ENCODE data around the gene PPTC7. TPM values are rescaled to one million over a fixed set of nuclear protein-coding genes. Genes with fewer than 3 reads are reported as not detected.
"Not testable (repeated sequence)": the region's sequence is repeated elsewhere in the genome, so short reads cannot be mapped to it uniquely, and the experiment has no call there.

Gene PPTC7
- total RNA-seq, 1 donor from 2014 or later: 11.5 TPM

DNA sequence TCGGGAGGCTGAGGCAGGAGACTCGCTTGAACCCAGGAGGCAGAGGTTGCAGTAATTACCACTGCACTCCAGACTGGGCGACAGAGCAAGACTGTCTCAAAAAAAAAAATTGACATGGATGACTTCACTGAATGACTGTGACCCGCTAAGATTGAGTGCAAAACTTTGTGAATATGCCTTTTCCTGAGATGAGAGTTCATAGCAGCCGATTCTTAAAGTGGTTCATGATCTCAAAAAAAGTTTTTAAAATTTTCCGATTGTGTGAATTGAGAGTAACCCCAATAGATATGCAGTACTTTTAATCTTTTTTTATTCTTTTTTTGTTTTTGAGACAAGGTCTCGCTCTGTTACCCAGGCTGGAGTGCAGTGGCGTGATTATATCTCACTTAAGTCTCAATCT is 32.1 kb upstream of the PPTC7 start:
- H3K27me3 ChIP-seq (ENCODE audit: control insufficient read depth, insufficient read depth, low read length): no peaks in the 10 kb centered on the region
- no peak for DNase-seq (ENCODE audit: low read depth)
- no peak overlapping the region for H3K4me3 ChIP-seq (ENCODE audit: low read depth, low read length)
- TF ChIP-seq, protein P1, sequence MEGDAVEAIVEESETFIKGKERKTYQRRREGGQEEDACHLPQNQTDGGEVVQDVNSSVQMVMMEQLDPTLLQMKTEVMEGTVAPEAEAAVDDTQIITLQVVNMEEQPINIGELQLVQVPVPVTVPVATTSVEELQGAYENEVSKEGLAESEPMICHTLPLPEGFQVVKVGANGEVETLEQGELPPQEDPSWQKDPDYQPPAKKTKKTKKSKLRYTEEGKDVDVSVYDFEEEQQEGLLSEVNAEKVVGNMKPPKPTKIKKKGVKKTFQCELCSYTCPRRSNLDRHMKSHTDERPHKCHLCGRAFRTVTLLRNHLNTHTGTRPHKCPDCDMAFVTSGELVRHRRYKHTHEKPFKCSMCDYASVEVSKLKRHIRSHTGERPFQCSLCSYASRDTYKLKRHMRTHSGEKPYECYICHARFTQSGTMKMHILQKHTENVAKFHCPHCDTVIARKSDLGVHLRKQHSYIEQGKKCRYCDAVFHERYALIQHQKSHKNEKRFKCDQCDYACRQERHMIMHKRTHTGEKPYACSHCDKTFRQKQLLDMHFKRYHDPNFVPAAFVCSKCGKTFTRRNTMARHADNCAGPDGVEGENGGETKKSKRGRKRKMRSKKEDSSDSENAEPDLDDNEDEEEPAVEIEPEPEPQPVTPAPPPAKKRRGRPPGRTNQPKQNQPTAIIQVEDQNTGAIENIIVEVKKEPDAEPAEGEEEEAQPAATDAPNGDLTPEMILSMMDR (IDR thresholded peaks at IDR 0.05; ENCODE audit: insufficient read depth, low read length, poor library complexity, severe bottlenecking): no peak
- no peaks in the 10 kb centered on the region for H3K36me3 ChIP-seq (ENCODE audit: control insufficient read depth, insufficient read depth, low read length)

DNA sequence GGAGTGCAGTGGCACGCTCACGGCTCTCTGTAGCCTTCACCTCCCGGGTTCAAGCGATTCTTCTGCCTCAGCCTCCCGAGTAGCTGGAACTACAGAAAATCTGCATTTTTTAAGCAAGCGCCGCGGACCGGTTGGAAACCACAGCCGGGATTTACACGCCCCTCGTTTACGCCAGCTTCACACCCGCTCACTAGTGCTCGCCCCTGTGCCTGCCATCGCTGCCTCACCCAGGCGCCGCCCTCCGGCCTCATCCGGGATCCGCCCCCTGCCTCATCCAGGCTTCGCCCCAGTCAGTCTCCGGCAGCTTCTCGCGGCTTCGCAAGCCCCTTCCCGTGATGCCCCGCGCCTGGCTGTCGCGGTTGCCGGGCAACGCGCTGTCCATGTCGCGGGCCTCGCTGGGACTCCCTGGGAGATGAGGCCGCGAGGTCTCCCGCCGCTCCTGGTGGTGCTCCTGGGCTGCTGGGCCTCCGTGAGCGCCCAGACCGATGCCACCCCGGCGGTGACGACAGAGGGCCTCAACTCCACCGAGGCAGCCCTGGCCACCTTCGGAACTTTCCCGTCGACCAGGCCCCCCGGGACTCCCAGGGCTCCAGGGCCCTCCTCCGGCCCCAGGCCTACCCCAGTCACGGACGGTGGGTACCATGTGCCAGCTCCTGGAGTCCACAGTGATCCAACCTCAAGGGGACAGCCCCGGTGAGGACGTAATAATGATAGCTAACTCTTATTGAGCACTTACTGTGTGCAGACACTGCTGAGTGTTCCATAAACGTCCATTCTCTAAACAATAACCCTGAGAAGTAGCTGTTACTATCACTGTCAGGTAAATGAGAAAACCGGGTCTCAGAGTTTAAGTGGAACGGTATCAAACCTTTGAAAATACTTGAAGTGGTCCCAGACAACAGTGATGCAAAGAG is 30.9 kb upstream of the PPTC7 start, which contains the start of gene TCTN1:
Gene TCTN1 (plus strand): TSS at position 359 of the 914 bp plus-strand sequence. CDS start 54 bp downstream, at position 413.
- DNase-seq (ENCODE audit: low read depth): peak; percentile 86
- H3K27me3 ChIP-seq (ENCODE audit: control insufficient read depth, insufficient read depth, low read length): no peaks in the 10 kb centered on the region
- no peaks in the 10 kb centered on the region for H3K36me3 ChIP-seq (ENCODE audit: control insufficient read depth, insufficient read depth, low read length)
- TF ChIP-seq, protein P1 (IDR thresholded peaks at IDR 0.05; ENCODE audit: insufficient read depth, low read length, poor library complexity, severe bottlenecking): no peak
- H3K4me3 ChIP-seq (ENCODE audit: low read depth, low read length): peak within 1 kb of the TSS; percentile 71

DNA sequence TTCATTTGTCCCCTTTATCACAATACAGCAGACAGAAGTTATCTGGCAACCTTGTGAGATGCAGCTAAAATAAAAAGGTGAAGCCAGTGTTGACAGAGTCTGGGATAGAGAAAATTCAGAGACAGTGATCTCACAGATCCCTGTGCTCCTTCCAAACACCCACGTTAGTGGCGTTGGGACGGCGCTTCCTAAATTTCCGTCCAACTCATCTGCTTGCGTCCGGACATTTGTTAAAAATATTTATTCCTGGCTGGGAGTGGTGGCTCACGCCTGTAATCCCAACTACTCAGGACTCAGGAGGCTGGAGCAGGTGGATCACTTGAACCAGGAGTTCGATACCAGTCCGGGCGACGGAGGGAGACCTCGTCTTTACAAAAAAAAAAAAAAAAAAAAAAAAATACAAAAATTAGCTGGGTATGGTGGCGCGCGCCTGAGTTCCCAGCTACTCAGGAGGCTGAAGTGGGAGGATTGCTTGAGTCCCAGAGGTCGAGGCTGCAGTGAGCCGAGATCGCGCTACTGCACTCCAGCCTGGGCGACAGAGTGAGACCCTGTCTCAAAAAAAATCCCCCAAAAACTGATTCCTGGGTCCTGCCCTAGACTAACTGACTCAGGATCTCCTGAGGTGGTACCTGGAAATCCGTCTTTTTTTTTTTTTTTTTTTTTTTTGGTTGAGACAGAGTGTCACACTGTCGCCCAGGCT is 30.1 kb upstream of the PPTC7 start:
- H3K27me3 ChIP-seq (ENCODE audit: control insufficient read depth, insufficient read depth, low read length): no peaks in the 10 kb centered on the region
- DNase-seq (ENCODE audit: low read depth): no peak
- no peaks in the 10 kb centered on the region for H3K36me3 ChIP-seq (ENCODE audit: control insufficient read depth, insufficient read depth, low read length)
- H3K4me3 ChIP-seq (ENCODE audit: low read depth, low read length): peak overlapping the region; percentile 71
- TF ChIP-seq, protein P1 (IDR thresholded peaks at IDR 0.05; ENCODE audit: insufficient read depth, low read length, poor library complexity, severe bottlenecking): no peak

DNA sequence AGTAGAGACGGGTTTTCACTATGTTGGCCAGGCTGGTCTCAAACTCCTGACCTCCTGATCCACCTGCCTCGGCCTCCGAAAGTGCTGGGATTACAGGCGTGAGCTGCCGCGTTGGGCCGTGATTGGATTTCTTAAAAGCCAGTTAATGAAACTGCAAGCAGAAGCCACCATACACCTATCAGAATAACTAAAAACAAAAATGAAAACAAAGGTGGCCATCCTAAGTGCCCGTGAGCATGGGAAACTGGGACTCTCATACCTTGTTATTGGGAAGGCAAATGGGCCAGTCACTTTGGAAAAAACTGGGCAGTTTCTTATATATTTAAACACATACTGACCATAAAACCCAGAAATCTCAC is 23.1 kb upstream of the PPTC7 start:
- no peak for DNase-seq (ENCODE audit: low read depth)
- no peak overlapping the region for H3K4me3 ChIP-seq (ENCODE audit: low read depth, low read length)
- H3K36me3 ChIP-seq (ENCODE audit: control insufficient read depth, insufficient read depth, low read length): no peaks in the 10 kb centered on the region
- TF ChIP-seq, protein P1 (IDR thresholded peaks at IDR 0.05; ENCODE audit: insufficient read depth, low read length, poor library complexity, severe bottlenecking): no peak
- no peaks in the 10 kb centered on the region for H3K27me3 ChIP-seq (ENCODE audit: control insufficient read depth, insufficient read depth, low read length)

DNA sequence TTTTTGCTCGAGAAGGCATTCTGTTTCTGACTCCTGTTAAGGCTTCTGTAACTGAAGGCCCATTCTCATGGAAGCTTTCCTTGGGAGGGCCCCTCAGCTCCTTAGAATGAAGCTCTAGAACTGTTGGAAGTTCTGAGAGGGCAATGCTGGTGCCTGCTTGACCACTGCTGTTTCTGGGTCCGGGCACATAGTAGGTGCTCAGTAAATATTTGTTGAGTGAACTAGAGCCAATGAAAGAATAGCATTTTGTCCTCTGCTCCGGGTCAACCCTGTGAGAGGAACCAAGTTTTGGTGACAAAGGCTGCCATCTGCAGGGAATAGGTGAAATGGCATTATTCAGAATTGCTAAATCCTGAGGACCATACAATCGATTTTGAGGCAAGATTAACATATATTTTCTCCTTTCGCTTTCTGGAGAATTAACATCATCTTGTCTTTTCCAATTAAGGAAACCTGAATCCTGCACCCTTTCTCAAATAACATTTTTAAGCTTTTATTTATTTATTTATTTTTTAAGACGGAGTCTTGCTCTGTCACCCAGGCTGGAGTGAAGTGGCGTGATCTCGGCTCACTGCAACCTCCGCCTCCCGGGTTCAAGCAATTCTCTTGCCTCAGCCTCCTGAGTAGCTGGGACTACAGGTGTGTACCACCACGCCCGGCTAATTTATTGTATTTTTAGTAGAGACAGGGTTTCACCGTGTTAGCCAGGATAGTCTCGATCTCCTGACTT is 19.1 kb upstream of the PPTC7 start:
- not testable (repeated sequence) for H3K4me3 ChIP-seq (ENCODE audit: low read depth, low read length); DNase-seq (ENCODE audit: low read depth); H3K36me3 ChIP-seq (ENCODE audit: control insufficient read depth, insufficient read depth, low read length); H3K27me3 ChIP-seq (ENCODE audit: control insufficient read depth, insufficient read depth, low read length)
- TF ChIP-seq, protein P1 (IDR thresholded peaks at IDR 0.05; ENCODE audit: insufficient read depth, low read length, poor library complexity, severe bottlenecking): peak; percentile 66

Measured in kidney epithelial cell (primary cell).